HCT116 (cell line): ENCODE results near the gene MYO1E.

Experiments used
- EGR1 ChIP-seq: IDR thresholded peaks from 2 replicates; pipeline ENCODE4 v1.6.1; 2012; ENCODE audit warnings: low read depth
- JUND ChIP-seq: IDR thresholded peaks from 2 replicates; pipeline ENCODE4 v1.6.1; 2012
- SIN3A ChIP-seq: IDR thresholded peaks from 2 replicates; pipeline ENCODE4 v1.6.1; 2012; ENCODE audit warnings: low read depth
- YY1 ChIP-seq: IDR thresholded peaks from 2 replicates; pipeline ENCODE4 v1.6.1; 2011; ENCODE audit warnings: low read length, low read depth, moderate library complexity, mild to moderate bottlenecking; ENCODE audit not compliant: insufficient replicate concordance; ENCODE audit errors: extremely low read depth
- ZNF274 ChIP-seq: fragments of 200-500 bp; sonication (Bioruptor generic); IDR thresholded peaks from 2 replicates; pipeline ENCODE4 v1.6.1; 2014; ENCODE audit warnings: mild to moderate bottlenecking, low read depth, low read length, inconsistent platforms
- TF ChIP-seq, protein P1 (sequence below), 3 experiments: fragments of 200-600 bp in 1 of 3; sonication (generic) in 1 of 3; IDR thresholded peaks in 2 of 3; conservative IDR thresholded peaks in 1 of 3; 2 replicates each; pipeline ENCODE4 v1.5.1; 2012 to 2017; ENCODE audit warnings: low read depth in 2 of 3, low read length in 2 of 3, antibody characterized with exemption in 1 of 3, borderline replicate concordance in 1 of 3, control low read depth in 1 of 3, mild to moderate bottlenecking in 1 of 3, mixed read lengths in 1 of 3, mixed run types in 1 of 3, moderate library complexity in 1 of 3; ENCODE audit not compliant: insufficient read depth in 1 of 3
- TF ChIP-seq, protein P2 (sequence below): IDR thresholded peaks from 2 replicates; pipeline ENCODE4 v1.6.1; 2012; ENCODE audit warnings: low read depth

DNA sequence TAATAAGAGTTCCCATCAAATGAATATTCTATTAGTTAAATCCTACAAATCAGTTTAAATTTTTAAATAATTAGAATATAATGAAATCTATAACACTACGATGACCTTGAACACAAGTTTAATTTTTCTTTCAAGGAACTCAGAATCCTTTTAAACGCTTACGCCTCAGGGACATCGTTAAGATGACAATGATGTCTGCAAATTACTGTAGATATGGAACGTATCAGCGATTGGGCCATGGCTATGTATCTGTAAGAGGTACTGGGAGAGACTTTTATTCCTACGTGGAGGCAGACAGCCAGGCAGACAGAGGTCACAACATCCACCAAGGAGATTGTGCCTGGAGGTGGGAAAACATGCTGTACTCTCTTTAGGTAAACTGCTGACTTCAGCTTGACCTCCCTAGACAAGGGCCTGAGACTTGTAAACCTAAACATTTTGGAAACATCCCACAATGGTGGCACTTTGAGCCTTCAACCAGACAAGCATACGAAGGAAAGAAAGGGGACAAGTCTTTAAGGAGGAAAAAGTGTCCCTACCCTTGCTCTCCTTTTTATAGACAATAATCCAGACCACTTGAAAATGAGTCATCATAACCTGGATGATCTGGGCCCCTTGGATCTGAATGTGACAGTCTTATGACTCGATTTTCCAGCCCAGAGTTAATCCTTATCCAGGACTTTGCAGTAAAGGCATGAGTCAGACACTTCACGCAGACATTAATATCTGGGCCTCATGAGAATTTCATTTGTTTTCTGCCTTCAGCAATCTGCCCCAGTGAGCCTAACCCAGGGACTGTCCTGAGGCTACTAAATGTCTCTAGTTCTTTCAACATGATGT, 172.8 kb downstream of the MYO1E start:
- TF ChIP-seq, protein P1, sequence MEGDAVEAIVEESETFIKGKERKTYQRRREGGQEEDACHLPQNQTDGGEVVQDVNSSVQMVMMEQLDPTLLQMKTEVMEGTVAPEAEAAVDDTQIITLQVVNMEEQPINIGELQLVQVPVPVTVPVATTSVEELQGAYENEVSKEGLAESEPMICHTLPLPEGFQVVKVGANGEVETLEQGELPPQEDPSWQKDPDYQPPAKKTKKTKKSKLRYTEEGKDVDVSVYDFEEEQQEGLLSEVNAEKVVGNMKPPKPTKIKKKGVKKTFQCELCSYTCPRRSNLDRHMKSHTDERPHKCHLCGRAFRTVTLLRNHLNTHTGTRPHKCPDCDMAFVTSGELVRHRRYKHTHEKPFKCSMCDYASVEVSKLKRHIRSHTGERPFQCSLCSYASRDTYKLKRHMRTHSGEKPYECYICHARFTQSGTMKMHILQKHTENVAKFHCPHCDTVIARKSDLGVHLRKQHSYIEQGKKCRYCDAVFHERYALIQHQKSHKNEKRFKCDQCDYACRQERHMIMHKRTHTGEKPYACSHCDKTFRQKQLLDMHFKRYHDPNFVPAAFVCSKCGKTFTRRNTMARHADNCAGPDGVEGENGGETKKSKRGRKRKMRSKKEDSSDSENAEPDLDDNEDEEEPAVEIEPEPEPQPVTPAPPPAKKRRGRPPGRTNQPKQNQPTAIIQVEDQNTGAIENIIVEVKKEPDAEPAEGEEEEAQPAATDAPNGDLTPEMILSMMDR (IDR thresholded peaks at IDR 0.05 in 2 of 3, conservative IDR thresholded peaks at IDR 0.05 in 1 of 3; ENCODE audit: borderline replicate concordance in 1 of 3, insufficient read depth in 1 of 3, low read depth in 2 of 3, low read length in 2 of 3): no peak
- TF ChIP-seq ZNF274: no peak
- peak; percentile 59; the same call in 1 of the 2 replicates for TF ChIP-seq SIN3A
- TF ChIP-seq YY1: no peak
- TF ChIP-seq EGR1: no peak
- TF ChIP-seq, protein P2, sequence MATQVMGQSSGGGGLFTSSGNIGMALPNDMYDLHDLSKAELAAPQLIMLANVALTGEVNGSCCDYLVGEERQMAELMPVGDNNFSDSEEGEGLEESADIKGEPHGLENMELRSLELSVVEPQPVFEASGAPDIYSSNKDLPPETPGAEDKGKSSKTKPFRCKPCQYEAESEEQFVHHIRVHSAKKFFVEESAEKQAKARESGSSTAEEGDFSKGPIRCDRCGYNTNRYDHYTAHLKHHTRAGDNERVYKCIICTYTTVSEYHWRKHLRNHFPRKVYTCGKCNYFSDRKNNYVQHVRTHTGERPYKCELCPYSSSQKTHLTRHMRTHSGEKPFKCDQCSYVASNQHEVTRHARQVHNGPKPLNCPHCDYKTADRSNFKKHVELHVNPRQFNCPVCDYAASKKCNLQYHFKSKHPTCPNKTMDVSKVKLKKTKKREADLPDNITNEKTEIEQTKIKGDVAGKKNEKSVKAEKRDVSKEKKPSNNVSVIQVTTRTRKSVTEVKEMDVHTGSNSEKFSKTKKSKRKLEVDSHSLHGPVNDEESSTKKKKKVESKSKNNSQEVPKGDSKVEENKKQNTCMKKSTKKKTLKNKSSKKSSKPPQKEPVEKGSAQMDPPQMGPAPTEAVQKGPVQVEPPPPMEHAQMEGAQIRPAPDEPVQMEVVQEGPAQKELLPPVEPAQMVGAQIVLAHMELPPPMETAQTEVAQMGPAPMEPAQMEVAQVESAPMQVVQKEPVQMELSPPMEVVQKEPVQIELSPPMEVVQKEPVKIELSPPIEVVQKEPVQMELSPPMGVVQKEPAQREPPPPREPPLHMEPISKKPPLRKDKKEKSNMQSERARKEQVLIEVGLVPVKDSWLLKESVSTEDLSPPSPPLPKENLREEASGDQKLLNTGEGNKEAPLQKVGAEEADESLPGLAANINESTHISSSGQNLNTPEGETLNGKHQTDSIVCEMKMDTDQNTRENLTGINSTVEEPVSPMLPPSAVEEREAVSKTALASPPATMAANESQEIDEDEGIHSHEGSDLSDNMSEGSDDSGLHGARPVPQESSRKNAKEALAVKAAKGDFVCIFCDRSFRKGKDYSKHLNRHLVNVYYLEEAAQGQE: no peak
- peak; percentile 87 for TF ChIP-seq JUND
